H1 (cell line): ENCODE data around the gene KCNQ1.

Source experiments
- ATF2 ChIP-seq: IDR thresholded peaks from 2 replicates; pipeline ENCODE4 v1.6.1; 2012; ENCODE audit warnings: low read length, inconsistent platforms
- CHD2 ChIP-seq: IDR thresholded peaks from 2 replicates; pipeline ENCODE4 v1.6.1; 2012; ENCODE audit warnings: low read length, improper control_type of control experiment
- CREB1 ChIP-seq: IDR thresholded peaks from 2 replicates; pipeline ENCODE4 v1.6.1; 2012; ENCODE audit warnings: inconsistent platforms
- CTCF ChIP-seq, 3 experiments: IDR thresholded peaks; 1 replicate in 2 of 3; 2 replicates in 1 of 3; pipeline versions ENCODE4 v1.5.1 to v1.6.1; 2011; ENCODE audit warnings: low read length in 3 of 3, mild to moderate bottlenecking in 3 of 3, inconsistent platforms in 2 of 3, low read depth in 1 of 3, moderate library complexity in 1 of 3; ENCODE audit not compliant: insufficient read depth in 1 of 3; ENCODE audit errors: control extremely low read depth in 1 of 3
- EP300 ChIP-seq, 2 experiments: IDR thresholded peaks; 1 replicate in 1 of 2; 2 replicates in 1 of 2; pipeline ENCODE4 v1.6.1; 2011 to 2012; ENCODE audit warnings: low read depth in 2 of 2, low read length in 2 of 2, mild to moderate bottlenecking in 2 of 2, borderline replicate concordance in 1 of 2, inconsistent platforms in 1 of 2, moderate library complexity in 1 of 2
- EZH2 ChIP-seq: fragments of 200-600 bp; sonication (generic); IDR thresholded peaks from 2 replicates; pipeline ENCODE4 v1.7.1; 2012; ENCODE audit warnings: low read depth, mild to moderate bottlenecking, moderate library complexity, low read length, inconsistent platforms; ENCODE audit not compliant: severe bottlenecking
- KDM4A ChIP-seq: IDR thresholded peaks from one replicate; pipeline ENCODE4 v1.7.1; 2012; ENCODE audit warnings: low read depth, mild to moderate bottlenecking, moderate library complexity, low read length, inconsistent platforms; ENCODE audit not compliant: severe bottlenecking
- KDM5A ChIP-seq: fragments of 200-600 bp; IDR thresholded peaks from 2 replicates; pipeline ENCODE4 v1.7.1; 2012; ENCODE audit warnings: mild to moderate bottlenecking, low read length, inconsistent platforms, mixed read lengths
- POLR2AphosphoS5 ChIP-seq: IDR thresholded peaks from 2 replicates; pipeline ENCODE4 v1.6.1; 2011; ENCODE audit warnings: low read depth, low read length
- RAD21 ChIP-seq, 2 experiments: IDR thresholded peaks in 1 of 2; conservative IDR thresholded peaks in 1 of 2; 2 replicates each; pipeline ENCODE4 v1.6.1; 2011; ENCODE audit warnings: low read depth in 2 of 2, low read length in 2 of 2, improper control_type of control experiment in 1 of 2, inconsistent platforms in 1 of 2, mild to moderate bottlenecking in 1 of 2, moderate library complexity in 1 of 2
- RBBP5 ChIP-seq: IDR thresholded peaks from 2 replicates; pipeline ENCODE4 v1.7.1; 2012; ENCODE audit warnings: low read depth, mild to moderate bottlenecking, inconsistent platforms, low read length, moderate library complexity, borderline replicate concordance
- RFX5 ChIP-seq: IDR thresholded peaks from 2 replicates; pipeline ENCODE4 v1.6.1; 2011; ENCODE audit warnings: low read depth, low read length, improper control_type of control experiment, borderline replicate concordance
- TCF12 ChIP-seq: IDR thresholded peaks from 2 replicates; pipeline ENCODE4 v1.6.1; 2011; ENCODE audit warnings: low read depth, mild to moderate bottlenecking, low read length

- TF ChIP-seq RBBP5 (no peak), CTCF (IDR thresholded peaks at IDR 0.05; ENCODE audit: control extremely low read depth in 1 of 3, insufficient read depth in 1 of 3, low read depth in 1 of 3, low read length in 3 of 3) (no peak), RFX5 (no peak), KDM4A (no peak), ATF2 (no peak), TCF12 (no peak), RAD21 (IDR thresholded peaks at IDR 0.05 in 1 of 2, conservative IDR thresholded peaks at IDR 0.05 in 1 of 2; ENCODE audit: low read depth in 2 of 2, low read length in 2 of 2) (no peak), EP300 (IDR thresholded peaks at IDR 0.05; ENCODE audit: borderline replicate concordance in 1 of 2, low read depth in 2 of 2, low read length in 2 of 2) (no peak), KDM5A (no peak), EZH2 (no peak), POLR2AphosphoS5 (no peak), CREB1 (no peak), CHD2 (no peak)
These were observed 226.9 kb downstream of the KCNQ1 start for GRCh38 chr11:2671748-2672147.
